ENCODE measurements around the gene TEAD3. TPM values are rescaled to one million over a fixed set of nuclear protein-coding genes. Genes with fewer than 3 reads are reported as not detected.

The TEAD3 gene
- total RNA-seq, 4 donors from 2014 or later = 11.5 to 14.8 (median 13.5) TPM

GRCh38 chr6:35471836-35472345 lies 25.0 kb downstream of the TEAD3 start:
- no peak for ATAC-seq
- TF ChIP-seq CTCF (IDR thresholded peaks at IDR 0.05 in 4 of 5, conservative IDR thresholded peaks at IDR 0.05 in 1 of 5) = no peak
- TF ChIP-seq POLR2A (IDR thresholded peaks at IDR 0.05) = no peak

GRCh38 chr6:35470663-35471120 lies 26.2 kb downstream of the TEAD3 start:
- ATAC-seq = no peak
- no peak for DNase-seq
- TF ChIP-seq POLR2A (IDR thresholded peaks at IDR 0.05) = no peak
- TF ChIP-seq CTCF (IDR thresholded peaks at IDR 0.05 in 4 of 5, conservative IDR thresholded peaks at IDR 0.05 in 1 of 5) = no peak

More at GRCh38 chr6:35471836-35472345, 25.0 kb downstream of the TEAD3 start:
- DNase-seq = no peak
- no peaks in the 10 kb centered on the region for H3K9me3 ChIP-seq
- peak overlapping the region; percentile 44 to 92 (median 88) for H3K27ac ChIP-seq
- H3K27me3 ChIP-seq = no peaks in the 10 kb centered on the region
- peaks cover 0 to 32% of the 10 kb centered on the region in 2 donors for H3K36me3 ChIP-seq
- intact Hi-C loops (cut with DNase I; ENCODE audit: low total_unique reads) = no loop called here
- H3K4me1 ChIP-seq = peaks cover 21 to 32% of the 10 kb centered on the region in 2 donors
- H3K4me3 ChIP-seq = no peak overlapping the region
- in situ Hi-C loops (cut with MboI; ENCODE audit: low sequenced_read_pairs in 4 of 4) = no loop called here

GRCh38 chr6:35469751-35470662 lies 26.9 kb downstream of the TEAD3 start:
- in situ Hi-C loops (cut with MboI; ENCODE audit: low sequenced_read_pairs in 4 of 4) (no loop called here), intact Hi-C loops (cut with DNase I; ENCODE audit: low total_unique reads) (no loop called here)
- H3K27me3 ChIP-seq = no peaks in the 10 kb centered on the region
- no peaks in the 10 kb centered on the region for H3K9me3 ChIP-seq
- peaks cover 0 to 31% of the 10 kb centered on the region in 2 donors for H3K36me3 ChIP-seq
- peak overlapping the region; percentile 63 to 81 (median 72) for H3K4me3 ChIP-seq
- TF ChIP-seq CTCF (IDR thresholded peaks at IDR 0.05 in 4 of 5, conservative IDR thresholded peaks at IDR 0.05 in 1 of 5) (no peak), POLR2A (IDR thresholded peaks at IDR 0.05) (no peak)
- ATAC-seq = no peak
- peaks cover 21 to 32% of the 10 kb centered on the region in 2 donors for H3K4me1 ChIP-seq
- peak overlapping the region; percentile 87 to 92 (median 90) for H3K27ac ChIP-seq
- DNase-seq = peak in 1 of 2 donors; percentile 52

More at GRCh38 chr6:35470663-35471120, 26.2 kb downstream of the TEAD3 start:
- H3K9me3 ChIP-seq = no peaks in the 10 kb centered on the region
- peak overlapping the region; percentile 87 to 92 (median 90) for H3K27ac ChIP-seq
- intact Hi-C loops (cut with DNase I; ENCODE audit: low total_unique reads) = no loop called here
- peaks cover 21 to 32% of the 10 kb centered on the region in 2 donors for H3K4me1 ChIP-seq
- H3K27me3 ChIP-seq = no peaks in the 10 kb centered on the region
- H3K36me3 ChIP-seq = peaks cover 0 to 32% of the 10 kb centered on the region in 2 donors
- H3K4me3 ChIP-seq = no peak overlapping the region
- in situ Hi-C loops (cut with MboI; ENCODE audit: low sequenced_read_pairs in 4 of 4) = no loop called here

- H3K4me3 ChIP-seq = peak overlapping the region; percentile 63 to 81 (median 72)
- no peaks in the 10 kb centered on the region for H3K9me3 ChIP-seq
- ATAC-seq = peak in 1 of 2 donors; percentile 8
- H3K36me3 ChIP-seq = peaks cover 0 to 26% of the 10 kb centered on the region in 2 donors
- intact Hi-C loops (cut with DNase I; ENCODE audit: low total_unique reads) (loop anchor here (1.0 kb wide), 2 partner anchors 17 to 127 kb away; partner anchors contain the start of genes FANCE and PPARD), in situ Hi-C loops (cut with MboI; ENCODE audit: low sequenced_read_pairs in 4 of 4) (no loop called here)
- TF ChIP-seq CTCF (IDR thresholded peaks at IDR 0.05 in 4 of 5, conservative IDR thresholded peaks at IDR 0.05 in 1 of 5) = no peak
- no peak for TF ChIP-seq POLR2A (IDR thresholded peaks at IDR 0.05)
- H3K27me3 ChIP-seq = no peaks in the 10 kb centered on the region
- H3K4me1 ChIP-seq = peaks cover 21 to 32% of the 10 kb centered on the region in 2 donors
- H3K27ac ChIP-seq = peak overlapping the region; percentile 87 to 92 (median 90)
- no peak for DNase-seq
These were observed 27.7 kb downstream of the TEAD3 start for GRCh38 chr6:35468980-35469750.

Data from gastrocnemius medialis (tissue), 4 donors.